Mucosa of descending colon (tissue), 3 donors: ENCODE measurements around the gene GHITM. TPM values are rescaled to one million over a fixed set of nuclear protein-coding genes. Genes with fewer than 3 reads are reported as not detected.
"Not testable (repeated sequence)": the region's sequence is repeated elsewhere in the genome, so short reads cannot be mapped to it uniquely, and the experiment has no call there.

Source experiments
- ATAC-seq: fragments of 200-7000 bp; cut with Tn5 transposase; one replicate; pipeline ENCODE4 v1.9.1; 2020; ENCODE audit warnings: mild to moderate bottlenecking, moderate library complexity
- DNase-seq, 3 donors: peaks; one replicate each; pipeline ENCODE4 v3.0.0-alpha.2; 2020
- H3K36me3 ChIP-seq: fragments of 200-600 bp; one replicate; pipeline ENCODE4 v1.8.0; 2021; ENCODE audit warnings: low read depth, mild to moderate bottlenecking
- H3K4me1 ChIP-seq: fragments of 200-600 bp; one replicate; pipeline ENCODE4 v1.8.0; 2021; ENCODE audit warnings: low read depth, mild to moderate bottlenecking
- H3K4me3 ChIP-seq: fragments of 200-600 bp; one replicate; pipeline ENCODE4 v1.8.0; 2021; ENCODE audit warnings: mild to moderate bottlenecking
- H3K9me3 ChIP-seq: fragments of 200-600 bp; one replicate; pipeline ENCODE4 v1.8.0; 2021; ENCODE audit warnings: mild to moderate bottlenecking
- CTCF ChIP-seq: fragments of 200-600 bp; IDR thresholded peaks from one replicate; pipeline ENCODE4 v1.8.0; 2022; ENCODE audit warnings: antibody characterized with exemption, mild to moderate bottlenecking
- intact Hi-C, 2 donors: fragments of 100-400 bp; cut with DNase I in 1 of 2; cut with micrococcal nuclease in 1 of 2; formaldehyde crosslinking; loops; one replicate each; pipeline versions ENCODE4 v1.11.0 to v1.11.1; 2022; cut with DNase I, micrococcal nuclease
- total RNA-seq, 3 donors: library from RNA; stranded (reverse); fragmentation: NEBNext Ultra II Directional in 2 of 3; extraction: Animal tissue kit (Norgen Biotek cat#: 25700) in 2 of 3; gene quantifications; one replicate each; pipeline versions ENCODE4 v1.2.1 to v1.2.4, GENCODE V29; 2021 to 2023
- donor health status: DM: no; HTN: no; CAD: no; lungs with moderate emphysema.
- donor health status: DM: no; HTN: no; CAD: no.
- donor health status: DM: no; HTN: yes; CAD: no.

Gene GHITM
- total RNA-seq, 3 donors from 2014 or later = 216 to 279 (median 271) TPM

DNA sequence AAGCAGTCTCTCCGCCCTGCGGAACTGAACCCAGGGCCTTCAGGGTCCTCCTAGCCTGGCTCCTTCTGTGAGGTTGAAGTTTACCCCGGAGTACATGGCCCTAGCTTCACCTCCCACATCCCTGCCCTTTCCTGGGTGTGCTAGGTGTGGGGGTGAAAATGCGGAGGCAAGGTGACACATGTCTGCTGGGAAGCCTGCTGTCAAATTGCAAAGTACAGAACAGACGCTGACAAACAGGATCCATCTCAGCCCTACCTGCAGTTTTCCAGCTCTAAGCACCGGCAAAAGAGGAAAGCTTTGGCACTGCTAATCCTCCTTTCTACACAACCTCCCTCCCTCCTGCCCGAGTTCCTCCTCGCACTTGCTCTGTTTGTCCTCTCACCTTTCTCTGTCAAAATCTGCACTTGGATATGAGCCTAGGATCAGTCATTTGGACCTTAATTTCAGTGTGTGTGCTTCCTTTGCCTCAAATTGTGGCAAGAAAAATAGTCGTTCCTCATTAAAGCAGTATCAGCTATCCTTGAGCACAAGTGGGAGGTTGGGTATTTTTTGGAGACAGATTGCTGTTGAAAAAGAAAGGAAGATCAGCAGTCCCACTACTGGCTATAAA lies 19.9 kb downstream of the GHITM start:
- TF ChIP-seq CTCF = no peak
- DNase-seq (no peak), ATAC-seq (peak; percentile 89)
- H3K4me3 ChIP-seq = no peak overlapping the region
- no peaks in the 10 kb centered on the region for H3K36me3 ChIP-seq
- no peaks in the 10 kb centered on the region for H3K9me3 ChIP-seq
- intact Hi-C loops = loop anchor here in 1 of 2 donors (10.0 kb wide), 1 partner anchor 46 kb away; no protein-coding TSS in a partner anchor
- H3K4me1 ChIP-seq = peaks cover under 1% of the 10 kb centered on the region

DNA sequence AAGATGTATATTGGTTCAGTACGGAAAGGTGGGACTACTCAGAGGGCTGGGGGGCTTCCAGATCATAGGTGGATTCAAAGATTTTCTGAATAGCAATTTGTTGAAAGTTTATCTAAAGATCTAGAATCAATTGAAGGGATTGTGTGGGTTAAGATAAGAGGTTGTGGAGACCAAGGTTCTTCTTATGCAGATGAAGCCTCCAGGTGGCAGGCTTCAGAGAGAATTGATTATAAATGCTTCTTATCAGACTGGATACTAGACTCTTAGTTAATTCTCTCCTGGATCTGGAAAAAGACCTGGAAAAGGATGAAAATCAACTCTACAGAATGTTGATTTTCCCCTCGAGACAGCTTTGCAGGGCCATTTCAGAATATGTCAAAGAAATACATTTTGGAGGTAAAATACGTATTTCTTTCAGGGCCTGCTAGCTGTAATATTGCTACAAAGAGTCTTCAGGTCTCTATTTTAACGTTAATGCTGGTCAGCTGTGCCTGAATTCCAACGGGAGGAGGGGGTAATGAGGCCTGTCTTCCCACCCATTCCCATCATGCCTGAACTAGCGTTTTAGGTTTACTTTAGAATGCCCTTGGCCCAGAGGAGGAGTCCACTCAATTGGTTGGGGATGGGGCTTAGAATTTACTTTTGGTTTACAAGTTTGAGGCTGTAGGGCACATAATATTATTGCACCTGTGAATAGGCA lies 21.5 kb downstream of the GHITM start:
- Histone ChIP-seq H3K9me3 (no peaks in the 10 kb centered on the region), H3K4me1 (peaks cover 4% of the 10 kb centered on the region), H3K4me3 (no peak overlapping the region), H3K36me3 (no peaks in the 10 kb centered on the region)
- DNase-seq (peak in 1 of 3 donors; percentile 66), ATAC-seq (no peak)
- intact Hi-C loops = no loop called here
- no peak for TF ChIP-seq CTCF

DNA sequence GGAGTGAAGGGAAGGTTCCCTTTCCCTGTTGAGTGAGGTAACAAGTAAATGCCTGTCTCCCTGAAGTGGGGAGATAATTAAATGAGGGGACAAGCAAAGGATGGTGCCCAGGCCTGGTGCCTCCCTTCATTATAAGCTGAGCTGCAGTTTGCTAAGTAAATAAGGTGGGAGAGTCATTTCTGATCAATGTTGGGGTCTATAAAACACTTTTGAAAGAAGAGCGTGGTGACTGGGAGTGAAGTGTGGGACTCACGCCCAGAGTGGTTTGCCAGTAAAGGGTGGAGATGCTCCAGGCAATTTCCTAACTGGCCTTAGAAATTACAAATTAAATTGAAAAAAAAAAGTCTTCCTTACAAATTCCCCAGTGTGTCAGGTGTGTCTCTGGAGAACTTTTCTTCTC lies 24.7 kb downstream of the GHITM start:
- DNase-seq = no peak
- intact Hi-C loops = no loop called here
- ATAC-seq = peak; percentile 69

GRCh38 chr10:84164442-84164841 lies 25.1 kb downstream of the GHITM start:
- Histone ChIP-seq H3K9me3 (no peaks in the 10 kb centered on the region), H3K4me3 (no peak overlapping the region), H3K4me1 (peaks cover 4% of the 10 kb centered on the region), H3K36me3 (no peaks in the 10 kb centered on the region)
- TF ChIP-seq CTCF = no peak
- no peak for ATAC-seq
- intact Hi-C loops = no loop called here
- no peak for DNase-seq

More for the DNA sequence above, 24.7 kb downstream of the GHITM start:
- Histone ChIP-seq H3K4me3 (no peak overlapping the region), H3K4me1 (peaks cover 4% of the 10 kb centered on the region), H3K36me3 (no peaks in the 10 kb centered on the region), H3K9me3 (no peaks in the 10 kb centered on the region)
- TF ChIP-seq CTCF = no peak

DNA sequence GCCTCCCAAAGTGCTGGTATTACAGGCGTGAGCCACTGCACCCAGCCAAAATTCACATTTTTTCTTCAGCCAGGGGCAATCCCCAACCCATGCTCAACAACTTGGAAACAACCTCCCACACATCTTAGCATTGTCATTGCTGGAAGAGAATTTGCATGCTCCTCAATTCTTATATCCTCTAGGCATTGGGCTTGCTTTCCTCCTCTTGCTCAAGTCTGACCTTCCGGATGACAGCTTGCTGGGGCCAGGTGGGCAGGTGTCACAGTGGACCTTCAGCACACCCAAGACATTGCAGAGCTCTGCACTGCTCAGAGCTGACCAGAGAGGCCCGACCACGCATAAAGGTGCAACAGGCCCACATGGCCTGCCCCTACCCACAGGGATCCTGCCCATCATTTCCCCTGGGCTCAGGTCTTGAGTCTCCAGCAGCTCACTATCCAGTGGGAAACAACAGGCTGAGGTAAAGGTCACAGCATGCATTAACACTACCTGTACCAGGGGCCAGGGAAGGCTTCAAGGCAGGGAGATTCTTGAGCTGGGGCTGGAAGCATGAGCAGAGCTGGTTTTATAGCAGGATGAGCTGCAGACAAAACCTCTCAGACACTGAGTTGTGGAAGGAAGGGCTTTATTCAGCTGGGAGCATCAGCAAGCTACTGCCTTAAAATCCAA lies 27.4 kb downstream of the GHITM start:
- no peak overlapping the region for H3K4me3 ChIP-seq
- DNase-seq (no peak), ATAC-seq (no peak)
- intact Hi-C loops = no loop called here
- no peaks in the 10 kb centered on the region for H3K36me3 ChIP-seq
- TF ChIP-seq CTCF = no peak
- no peaks in the 10 kb centered on the region for H3K9me3 ChIP-seq
- H3K4me1 ChIP-seq = peaks cover 11% of the 10 kb centered on the region

DNA sequence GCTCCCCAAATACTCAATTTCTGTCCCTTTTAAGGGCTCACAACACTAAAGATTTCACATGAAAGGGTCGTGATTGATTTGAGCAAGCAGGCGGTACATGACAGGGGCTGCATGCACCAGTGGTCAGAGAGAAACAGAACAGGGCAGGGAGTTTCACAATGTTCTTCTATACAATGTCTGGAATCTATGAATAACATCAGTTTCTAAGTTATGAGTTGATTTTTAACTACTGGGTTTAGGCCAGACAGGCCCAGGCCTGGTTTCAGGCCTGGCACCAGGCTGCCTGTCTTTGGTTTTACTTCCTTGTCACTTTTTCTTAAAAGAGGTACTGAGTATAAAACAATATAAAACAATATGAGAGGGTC lies 28.0 kb downstream of the GHITM start:
- peaks cover 15% of the 10 kb centered on the region for H3K4me1 ChIP-seq
- H3K9me3 ChIP-seq, H3K4me3 ChIP-seq, ATAC-seq, DNase-seq, H3K36me3 ChIP-seq, intact Hi-C loops: not testable (repeated sequence)

- H3K36me3 ChIP-seq, H3K9me3 ChIP-seq, DNase-seq, ATAC-seq, intact Hi-C loops, H3K4me3 ChIP-seq: not testable (repeated sequence)
- H3K4me1 ChIP-seq = peaks cover 16% of the 10 kb centered on the region
Measured at GRCh38 chr10:84168382-84168781, 29.1 kb downstream of the GHITM start.

DNA sequence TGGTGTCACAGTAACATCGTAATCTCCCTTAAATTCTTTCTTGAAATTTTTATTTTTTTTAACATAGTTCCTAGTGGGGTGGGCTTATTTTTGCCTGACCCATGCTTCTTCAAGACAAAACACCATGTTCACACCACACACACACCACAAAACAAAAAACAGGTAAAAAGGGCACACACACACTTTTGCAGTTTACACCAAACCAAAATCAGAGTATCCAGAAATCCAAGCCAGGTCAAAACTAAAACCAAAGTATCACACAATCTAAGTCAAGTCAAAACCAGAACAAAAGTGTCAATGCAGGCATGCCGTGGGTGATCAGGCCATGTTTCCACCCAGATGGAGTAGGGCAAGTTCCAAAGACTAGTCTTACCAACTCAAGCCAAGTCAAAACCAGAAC lies 31.9 kb downstream of the GHITM start:
- H3K36me3 ChIP-seq, DNase-seq, ATAC-seq, intact Hi-C loops, H3K9me3 ChIP-seq, H3K4me3 ChIP-seq: not testable (repeated sequence)
- peaks cover 12% of the 10 kb centered on the region for H3K4me1 ChIP-seq
